Measurements from ENCODE around the gene ZDHHC11B.
"Not testable (repeated sequence)": the region's sequence is repeated elsewhere in the genome, so short reads cannot be mapped to it uniquely, and the experiment has no call there.

ZDHHC11B gene

GRCh38 chr5:683551-684481 lies 100.7 kb downstream of the ZDHHC11B start:
- no peak overlapping the region for H3K27ac ChIP-seq (replicated peaks)
- H3K4me3 ChIP-seq (replicated peaks; ENCODE audit: insufficient read depth, low read length), result no peak overlapping the region
- DNase-seq (ENCODE audit: low read depth in 1 of 2, low spot score in 1 of 2), result no peak
- TF ChIP-seq CTCF (IDR thresholded peaks at IDR 0.05; ENCODE audit: insufficient read depth, low read length) (no peak), REST (IDR thresholded peaks at IDR 0.05; ENCODE audit: insufficient replicate concordance, low read depth) (no peak), GABPA (IDR thresholded peaks at IDR 0.05; ENCODE audit: low read depth) (no peak), SPI1 (IDR thresholded peaks at IDR 0.05; ENCODE audit: borderline replicate concordance, low read depth) (no peak), POLR2AphosphoS5 (IDR thresholded peaks at IDR 0.05; ENCODE audit: low read depth) (no peak)
- no peaks in the 10 kb centered on the region for H3K27me3 ChIP-seq (ENCODE audit: insufficient read depth, poor library complexity, severe bottlenecking)

DNA sequence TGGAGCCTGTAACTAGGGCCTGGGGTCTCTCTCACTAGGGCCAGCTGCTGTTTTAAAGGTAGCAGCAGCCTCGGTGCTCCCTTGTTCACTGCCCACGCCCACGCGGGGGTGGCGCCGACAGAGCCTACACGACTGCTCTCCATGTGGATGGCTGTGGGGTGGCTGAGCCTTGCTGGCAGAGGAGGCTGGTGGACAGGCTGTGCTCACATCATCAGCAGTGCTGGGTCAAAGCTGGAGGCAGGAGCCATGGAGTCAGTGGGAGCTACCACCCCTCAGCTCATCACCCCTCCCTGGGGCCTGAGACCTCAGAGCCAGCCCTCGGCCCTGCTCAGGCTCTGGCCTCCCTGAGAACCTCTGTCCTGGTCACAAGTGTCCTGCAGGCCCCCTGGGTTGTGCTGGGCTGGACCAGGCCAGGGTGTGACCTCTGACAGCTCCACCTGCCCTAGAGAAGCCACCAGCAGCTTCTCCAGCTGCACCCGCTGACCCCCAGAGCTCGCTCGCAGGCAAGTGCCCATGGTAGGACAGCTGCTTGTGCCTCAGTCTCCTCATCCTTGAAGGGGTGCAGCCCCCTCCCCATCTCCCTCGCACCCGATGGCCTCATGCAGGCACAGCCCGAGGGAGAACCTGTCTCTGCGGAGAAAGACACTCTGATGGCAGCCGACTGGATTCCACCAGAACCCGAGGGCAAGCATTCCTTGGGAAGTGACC lies 101.7 kb downstream of the ZDHHC11B start:
- H3K27ac ChIP-seq (replicated peaks); DNase-seq (ENCODE audit: low read depth in 1 of 2, low spot score in 1 of 2); H3K4me3 ChIP-seq (replicated peaks; ENCODE audit: insufficient read depth, low read length); H3K27me3 ChIP-seq (ENCODE audit: insufficient read depth, poor library complexity, severe bottlenecking): not testable (repeated sequence)

- H3K4me3 ChIP-seq (replicated peaks; ENCODE audit: insufficient read depth, low read length); H3K27ac ChIP-seq (replicated peaks); H3K27me3 ChIP-seq (ENCODE audit: insufficient read depth, poor library complexity, severe bottlenecking); DNase-seq (ENCODE audit: low read depth in 1 of 2, low spot score in 1 of 2): not testable (repeated sequence)
Measured at GRCh38 chr5:682216-682615, 102.3 kb downstream of the ZDHHC11B start.

DNA sequence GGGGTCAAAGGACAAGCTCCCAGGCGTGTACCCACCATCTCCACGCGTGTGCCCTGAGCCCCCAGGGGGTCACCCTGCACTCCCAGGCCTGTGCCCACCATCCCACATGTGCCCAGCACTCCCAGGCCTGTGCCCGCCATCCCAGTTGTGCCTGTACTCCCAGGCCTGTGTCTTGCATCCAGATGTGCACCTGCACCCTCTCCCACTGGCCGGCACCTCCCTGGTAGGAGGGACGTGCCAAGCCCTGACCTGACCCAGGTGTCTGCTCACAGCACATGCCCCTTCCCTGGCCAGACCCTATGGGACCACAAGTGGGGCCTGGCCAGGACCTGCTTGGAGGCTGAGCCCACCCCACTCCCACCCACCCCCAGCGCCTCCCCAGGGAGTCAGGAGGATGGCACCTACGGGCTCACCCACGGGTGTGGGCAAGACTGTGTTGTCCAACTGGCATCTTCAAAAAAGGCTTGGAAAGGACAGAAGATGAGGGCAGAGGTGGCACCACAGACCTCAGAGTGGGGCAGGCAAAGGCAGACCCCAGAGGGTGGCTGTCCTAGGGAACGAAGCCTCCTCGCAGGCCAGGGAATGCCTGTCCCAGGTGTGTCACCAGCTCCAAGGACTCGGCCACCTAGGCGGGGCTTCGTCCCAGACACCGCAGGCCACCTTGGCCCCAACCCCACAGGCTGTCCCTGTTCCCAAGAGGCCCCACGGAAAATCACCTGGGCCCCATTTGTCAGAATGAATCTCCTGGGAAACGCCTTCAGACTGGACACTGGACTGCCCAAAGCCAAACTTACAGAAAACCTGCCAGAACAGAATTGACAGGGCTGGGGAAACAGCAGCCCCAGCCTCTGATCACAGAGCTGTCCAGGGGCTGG lies 103.0 kb downstream of the ZDHHC11B start:
- not testable (repeated sequence) for H3K4me3 ChIP-seq (replicated peaks; ENCODE audit: insufficient read depth, low read length); H3K27ac ChIP-seq (replicated peaks); DNase-seq (ENCODE audit: low read depth in 1 of 2, low spot score in 1 of 2); H3K27me3 ChIP-seq (ENCODE audit: insufficient read depth, poor library complexity, severe bottlenecking)

DNA sequence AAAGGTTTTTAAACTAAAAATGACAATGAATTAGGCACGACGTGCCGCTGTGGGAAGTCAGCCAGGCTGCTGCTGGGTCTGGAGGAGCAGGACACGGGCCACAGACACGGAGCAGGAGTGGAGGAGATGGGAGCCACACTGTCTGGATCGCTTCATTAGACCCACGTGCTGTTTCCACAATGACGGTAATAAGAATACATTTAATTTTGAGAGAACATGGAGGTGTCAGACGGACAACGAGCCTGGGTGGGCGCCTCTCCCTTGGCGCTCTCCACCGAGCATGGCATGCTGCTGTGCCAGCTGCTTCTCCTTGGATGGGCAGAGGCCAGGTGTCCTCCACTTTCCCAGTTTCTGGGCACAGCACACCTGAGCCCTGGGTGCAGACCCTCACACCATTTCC lies 103.7 kb downstream of the ZDHHC11B start:
- DNase-seq (ENCODE audit: low read depth in 1 of 2, low spot score in 1 of 2); H3K27ac ChIP-seq (replicated peaks); H3K27me3 ChIP-seq (ENCODE audit: insufficient read depth, poor library complexity, severe bottlenecking); H3K4me3 ChIP-seq (replicated peaks; ENCODE audit: insufficient read depth, low read length): not testable (repeated sequence)

DNA sequence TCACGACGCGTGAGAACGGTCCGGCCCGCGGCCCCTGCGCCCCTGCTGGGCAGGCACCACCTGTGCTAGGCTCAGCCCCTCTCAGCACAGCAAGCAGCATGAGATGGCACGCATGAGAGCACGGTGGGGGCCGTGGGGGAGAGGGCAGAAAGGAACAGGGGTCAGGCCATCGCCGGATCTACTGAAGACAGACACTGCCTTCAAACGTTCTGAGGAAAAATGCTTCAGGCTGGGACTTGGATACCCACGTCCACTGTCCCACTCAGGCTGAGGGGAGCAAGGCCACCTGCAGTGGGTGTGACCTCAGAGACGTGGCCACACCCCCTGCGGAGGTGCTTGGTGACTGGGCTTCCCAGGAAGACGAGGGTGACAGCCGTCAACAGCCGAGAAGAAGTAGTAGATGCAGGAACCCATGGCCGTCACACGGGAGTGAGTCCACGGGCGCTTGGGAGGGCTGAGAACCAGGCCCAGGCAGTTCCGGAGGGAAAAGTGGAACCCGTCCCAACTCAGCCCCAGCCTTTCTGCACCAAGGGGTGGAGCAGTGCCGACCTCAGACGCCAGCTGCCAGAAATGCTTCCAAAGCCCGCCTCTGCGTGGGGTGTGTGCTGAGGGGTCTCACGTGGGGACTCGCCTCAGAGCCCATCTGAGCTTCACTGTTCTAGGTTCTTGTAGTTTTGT lies 104.3 kb downstream of the ZDHHC11B start:
- not testable (repeated sequence) for H3K27me3 ChIP-seq (ENCODE audit: insufficient read depth, poor library complexity, severe bottlenecking); DNase-seq (ENCODE audit: low read depth in 1 of 2, low spot score in 1 of 2); H3K27ac ChIP-seq (replicated peaks); H3K4me3 ChIP-seq (replicated peaks; ENCODE audit: insufficient read depth, low read length)

DNA sequence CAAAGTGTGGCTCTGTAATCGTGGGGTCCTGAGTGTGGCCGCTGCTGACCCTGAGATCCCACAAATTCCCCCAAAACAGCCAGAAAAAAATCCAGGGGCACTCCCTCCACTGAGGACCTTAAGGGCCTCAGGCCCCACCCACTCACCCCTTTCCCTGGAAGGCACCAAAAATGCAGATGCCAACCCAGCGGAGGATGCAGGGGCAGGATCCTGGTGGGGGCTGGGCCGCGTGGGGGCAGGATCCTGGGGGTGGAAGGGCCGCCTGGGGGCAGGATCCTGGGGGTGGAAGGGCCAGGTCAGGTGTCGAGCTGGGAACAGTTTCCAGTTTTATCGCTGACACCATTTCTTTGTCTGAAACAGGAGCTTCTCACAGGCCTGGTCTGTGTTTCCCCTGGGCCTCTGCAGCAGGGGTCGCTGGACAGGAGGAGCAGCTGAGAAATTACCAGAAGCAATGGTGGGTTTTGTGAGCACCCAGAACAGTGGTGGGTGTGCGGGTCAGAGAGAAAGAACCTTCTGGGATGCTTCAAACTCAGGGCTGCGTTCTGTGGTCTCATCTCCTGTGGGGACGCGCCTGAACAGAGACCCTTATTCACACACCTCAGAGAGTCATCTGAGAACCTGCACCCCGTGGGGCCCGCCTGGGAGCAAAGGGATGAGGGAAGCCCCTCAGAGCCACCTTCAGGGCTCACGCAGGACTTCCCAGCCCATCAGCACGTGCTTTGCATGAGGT lies 105.2 kb downstream of the ZDHHC11B start:
- H3K27me3 ChIP-seq (ENCODE audit: insufficient read depth, poor library complexity, severe bottlenecking); DNase-seq (ENCODE audit: low read depth in 1 of 2, low spot score in 1 of 2); H3K27ac ChIP-seq (replicated peaks); H3K4me3 ChIP-seq (replicated peaks; ENCODE audit: insufficient read depth, low read length): not testable (repeated sequence)

- DNase-seq (ENCODE audit: low read depth in 1 of 2, low spot score in 1 of 2), result not testable (repeated sequence)
Measured at GRCh38 chr5:678521-678920, 106.0 kb downstream of the ZDHHC11B start.

More at GRCh38 chr5:678521-678920, 106.0 kb downstream of the ZDHHC11B start:
- H3K27ac ChIP-seq (replicated peaks); H3K27me3 ChIP-seq (ENCODE audit: insufficient read depth, poor library complexity, severe bottlenecking); H3K4me3 ChIP-seq (replicated peaks; ENCODE audit: insufficient read depth, low read length): not testable (repeated sequence)
